ENCODE results near the gene LPCAT1. TPM values are rescaled to one million over a fixed set of nuclear protein-coding genes. Genes with fewer than 3 reads are reported as not detected.

Gene LPCAT1
- total and polyA plus RNA-seq, 2 of the 4 experiments (the other 2 are of a cell fraction), result 17.7 to 33.6 TPM

- Histone ChIP-seq H2BK120ac (ENCODE audit: low read depth, low read length) (no peak overlapping the region), H3K4me3 (ENCODE audit: insufficient read depth, low read depth, low read length) (no peak overlapping the region), H2AK5ac (ENCODE audit: low read depth, low read length) (no peak overlapping the region), H3K4ac (ENCODE audit: low read depth, low read length) (no peak overlapping the region), H3K23ac (ENCODE audit: low read depth, low read length) (no peak overlapping the region), H3K27me3 (ENCODE audit: control insufficient read depth, insufficient read depth, low read length) (no peaks in the 10 kb centered on the region), H3K4me2 (ENCODE audit: low read depth, low read length) (no peak overlapping the region), H3K27ac (ENCODE audit: insufficient read depth, low read length) (no peak overlapping the region), H3K36me3 (ENCODE audit: control insufficient read depth, insufficient read depth, low read length) (peaks cover 50% of the 10 kb centered on the region), H4K5ac (ENCODE audit: low read depth, low read length) (no peak overlapping the region), H3K79me1 (ENCODE audit: low read depth in 1 of 2, low read length in 2 of 2) (peaks cover 31 to 88% of the 10 kb centered on the region in 2 experiments), H2BK5ac (ENCODE audit: low read depth, low read length, poor library complexity, severe bottlenecking) (no peak overlapping the region), H3K56ac (ENCODE audit: extremely low read depth, insufficient read depth, low read length) (no peak overlapping the region), H3K18ac (ENCODE audit: low read depth, low read length) (no peak overlapping the region), H2AFZ (replicated peaks; ENCODE audit: low read length, poor library complexity) (no peak overlapping the region), H4K91ac (ENCODE audit: insufficient read depth, low read depth, low read length) (no peak overlapping the region), H2BK20ac (ENCODE audit: low read depth, low read length) (no peak overlapping the region), H2AK9ac (replicated peaks; ENCODE audit: low read depth, low read length, poor library complexity) (no peak overlapping the region), H4K8ac (ENCODE audit: low read depth in 2 of 2, low read length in 2 of 2) (no peak overlapping the region), H3K14ac (replicated peaks; ENCODE audit: low read depth, low read length) (no peak overlapping the region), H3K9me1 (ENCODE audit: insufficient read depth, low read length) (peaks cover 29% of the 10 kb centered on the region), H2BK15ac (ENCODE audit: low read depth, low read length) (no peak overlapping the region), H3K4me1 (ENCODE audit: control insufficient read depth, insufficient read depth, low read length) (peaks cover 7% of the 10 kb centered on the region), H3K9ac (ENCODE audit: low read depth, low read length) (no peak overlapping the region), H3K9me3 (ENCODE audit: control insufficient read depth, insufficient read depth, low read length) (no peaks in the 10 kb centered on the region), H4K20me1 (ENCODE audit: insufficient read depth, low read length) (peaks cover 92% of the 10 kb centered on the region)
- ChIA-PET POLR2A (ENCODE audit: unreplicated experiment) (no interaction called here), CTCF (no interaction called here)
- no TSS peak for BruUV-seq (replicated peaks)
- dilution Hi-C loops (cut with HindIII; ENCODE audit: low sequenced_read_pairs, unreplicated experiment) (no loop called here), in situ Hi-C loops (cut with MboI; ENCODE audit: low sequenced_read_pairs) (no loop called here), intact Hi-C loops (cut with micrococcal nuclease) (no loop called here)
- WGBS, 2 experiments (ENCODE audit: extremely low coverage in 2 of 2, insufficient read length in 1 of 2), result 98% methylated on average over 15 of the region's 30 CpGs; no CpG with 5 or more reads in 1 of the 2 experiments
- ATAC-seq (ENCODE audit: low read depth) (no peak), DNase-seq (no peak)
- TF ChIP-seq FOS (IDR thresholded peaks at IDR 0.05; ENCODE audit: low read depth, low read length), result no peak
- TF ChIP-seq CHD1 (IDR thresholded peaks at IDR 0.05; ENCODE audit: low read depth, low read length), result no peak
- TF ChIP-seq BHLHE40 (IDR thresholded peaks at IDR 0.05; ENCODE audit: low read depth, low read length), result no peak
- no peak for TF ChIP-seq NFE2L2 (IDR thresholded peaks at IDR 0.05; ENCODE audit: low read depth, low read length)
- no peak for TF ChIP-seq SMC3 (IDR thresholded peaks at IDR 0.05; ENCODE audit: low read depth, low read length)
- TF ChIP-seq MAFK (IDR thresholded peaks at IDR 0.05; ENCODE audit: low read depth, low read length), result no peak
- no peak for TF ChIP-seq MAZ (IDR thresholded peaks at IDR 0.05; ENCODE audit: borderline replicate concordance, low read depth, low read length)
- no peak for TF ChIP-seq CEBPB (IDR thresholded peaks at IDR 0.05; ENCODE audit: low read depth, low read length)
- TF ChIP-seq, protein P1, sequence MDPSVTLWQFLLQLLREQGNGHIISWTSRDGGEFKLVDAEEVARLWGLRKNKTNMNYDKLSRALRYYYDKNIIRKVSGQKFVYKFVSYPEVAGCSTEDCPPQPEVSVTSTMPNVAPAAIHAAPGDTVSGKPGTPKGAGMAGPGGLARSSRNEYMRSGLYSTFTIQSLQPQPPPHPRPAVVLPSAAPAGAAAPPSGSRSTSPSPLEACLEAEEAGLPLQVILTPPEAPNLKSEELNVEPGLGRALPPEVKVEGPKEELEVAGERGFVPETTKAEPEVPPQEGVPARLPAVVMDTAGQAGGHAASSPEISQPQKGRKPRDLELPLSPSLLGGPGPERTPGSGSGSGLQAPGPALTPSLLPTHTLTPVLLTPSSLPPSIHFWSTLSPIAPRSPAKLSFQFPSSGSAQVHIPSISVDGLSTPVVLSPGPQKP (IDR thresholded peaks at IDR 0.05; ENCODE audit: borderline replicate concordance, low read depth, low read length), result no peak
- no peak for TF ChIP-seq POLR2A (IDR thresholded peaks at IDR 0.05; ENCODE audit: low read depth, low read length)
- TF ChIP-seq RAD21 (IDR thresholded peaks at IDR 0.05; ENCODE audit: low read length), result no peak
- no peak for TF ChIP-seq MXI1 (IDR thresholded peaks at IDR 0.05; ENCODE audit: borderline replicate concordance, low read depth, low read length)
- no peak for TF ChIP-seq RFX5 (IDR thresholded peaks at IDR 0.05; ENCODE audit: low read depth, low read length)
- TF ChIP-seq CTCF (conservative IDR thresholded peaks at IDR 0.05; ENCODE audit: low read depth, low read length), result no peak
- no peak for TF ChIP-seq RCOR1 (IDR thresholded peaks at IDR 0.05; ENCODE audit: insufficient replicate concordance, low read length)
- no peak for TF ChIP-seq USF2 (IDR thresholded peaks at IDR 0.05; ENCODE audit: low read depth, low read length)
Observed at GRCh38 chr5:1509346-1510085, 14.2 kb downstream of the LPCAT1 start.

Measured in IMR-90 (cell line).